Uterus (tissue), 4 donors: ENCODE measurements around the gene UST. TPM values are rescaled to one million over a fixed set of nuclear protein-coding genes. Genes with fewer than 3 reads are reported as not detected.
"Not testable (repeated sequence)": the region's sequence is repeated elsewhere in the genome, so short reads cannot be mapped to it uniquely, and the experiment has no call there.

ENCODE experiments used
- DNase-seq, 2 donors: peaks; one replicate each; pipeline ENCODE4 v3.0.0-alpha.2; 2019 to 2020
- H3K27ac ChIP-seq, 2 donors: fragments of 200-600 bp; sonication (generic); 1 replicate in 1 of 2; 2 replicates in 1 of 2; pipeline ENCODE4 v1.5.1; 2016 to 2018
- H3K27me3 ChIP-seq, 2 donors: fragments of 200-600 bp; sonication (generic); one replicate each; pipeline ENCODE4 v1.5.1; 2018 to 2019; ENCODE audit warnings: control low read depth in 1 of 2
- H3K36me3 ChIP-seq, 2 donors: fragments of 200-600 bp; sonication (generic); one replicate each; pipeline ENCODE4 v1.5.1; 2019; ENCODE audit warnings: control low read depth in 1 of 2
- H3K4me1 ChIP-seq, 2 donors: fragments of 200-600 bp; sonication (generic); one replicate each; pipeline ENCODE4 v1.5.1; 2018 to 2019; ENCODE audit warnings: control low read depth in 1 of 2
- H3K4me3 ChIP-seq, 2 donors: fragments of 200-600 bp; sonication (generic); 1 replicate in 1 of 2; 2 replicates in 1 of 2; pipeline ENCODE4 v1.5.1; 2018 to 2019; ENCODE audit warnings: mild to moderate bottlenecking in 1 of 2
- H3K9me3 ChIP-seq, 2 donors: fragments of 200-600 bp; sonication (generic); one replicate each; pipeline ENCODE4 v1.5.1; 2019; ENCODE audit warnings: control low read depth in 1 of 2
- POLR2A ChIP-seq, 2 donors: fragments of 450-650 bp; IDR thresholded peaks; one replicate each; pipeline ENCODE4 v1.6.1; 2016; ENCODE audit warnings: antibody characterized with exemption in 2 of 2, mild to moderate bottlenecking in 1 of 2, moderate library complexity in 1 of 2
- intact Hi-C: fragments of 100-400 bp; cut with DNase I; formaldehyde crosslinking; loops from one replicate; pipeline ENCODE4 v1.15.1; 2023; ENCODE audit warnings: low total_unique reads
- total RNA-seq, 4 donors: library from RNA; depleted of rRNA in 3 of 4; stranded (reverse); fragments of >200 nt in 3 of 4; gene quantifications; one replicate each; pipeline versions ENCODE4 v1.1.0 to v1.2.4, GENCODE V29; 2014 to 2023
- TF ChIP-seq, protein P1 (sequence below), 4 experiments: fragments of 200-600 bp in 2 of 4; fragments of 450-650 bp in 2 of 4; sonication (generic) in 2 of 4; IDR thresholded peaks; one replicate each; pipeline ENCODE4 v1.5.1; 2016 to 2019; ENCODE audit warnings: antibody characterized with exemption in 4 of 4, mild to moderate bottlenecking in 2 of 4, moderate library complexity in 1 of 4
- donor health status: DM: yes; HTN: yes; CAD: no.

UST gene
- total RNA-seq, 4 donors from 2014 or later = 6.1 to 23.2 (median 17.2) TPM

DNA sequence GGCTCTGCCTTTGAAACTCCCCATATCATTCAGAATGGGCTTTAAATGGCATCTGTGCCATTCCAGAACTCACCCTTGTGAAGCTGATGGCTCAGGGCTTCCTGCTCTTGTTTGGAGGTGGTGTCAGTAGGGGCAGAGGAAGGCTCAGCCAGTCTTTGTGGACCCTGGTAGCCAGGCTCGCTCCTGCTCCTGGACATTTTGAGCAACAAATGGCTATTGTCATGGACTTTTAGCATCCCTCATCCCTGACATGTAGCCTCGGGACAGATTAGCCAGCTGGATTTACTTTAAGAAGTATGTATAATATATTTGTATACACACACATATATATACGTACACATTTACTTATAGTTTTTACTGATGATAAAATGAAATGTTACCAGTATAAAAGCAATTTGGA, 104.1 kb downstream of the UST start:
- TF ChIP-seq, protein P1, sequence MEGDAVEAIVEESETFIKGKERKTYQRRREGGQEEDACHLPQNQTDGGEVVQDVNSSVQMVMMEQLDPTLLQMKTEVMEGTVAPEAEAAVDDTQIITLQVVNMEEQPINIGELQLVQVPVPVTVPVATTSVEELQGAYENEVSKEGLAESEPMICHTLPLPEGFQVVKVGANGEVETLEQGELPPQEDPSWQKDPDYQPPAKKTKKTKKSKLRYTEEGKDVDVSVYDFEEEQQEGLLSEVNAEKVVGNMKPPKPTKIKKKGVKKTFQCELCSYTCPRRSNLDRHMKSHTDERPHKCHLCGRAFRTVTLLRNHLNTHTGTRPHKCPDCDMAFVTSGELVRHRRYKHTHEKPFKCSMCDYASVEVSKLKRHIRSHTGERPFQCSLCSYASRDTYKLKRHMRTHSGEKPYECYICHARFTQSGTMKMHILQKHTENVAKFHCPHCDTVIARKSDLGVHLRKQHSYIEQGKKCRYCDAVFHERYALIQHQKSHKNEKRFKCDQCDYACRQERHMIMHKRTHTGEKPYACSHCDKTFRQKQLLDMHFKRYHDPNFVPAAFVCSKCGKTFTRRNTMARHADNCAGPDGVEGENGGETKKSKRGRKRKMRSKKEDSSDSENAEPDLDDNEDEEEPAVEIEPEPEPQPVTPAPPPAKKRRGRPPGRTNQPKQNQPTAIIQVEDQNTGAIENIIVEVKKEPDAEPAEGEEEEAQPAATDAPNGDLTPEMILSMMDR (IDR thresholded peaks at IDR 0.05) = no peak
- TF ChIP-seq POLR2A (IDR thresholded peaks at IDR 0.05) = no peak
- Histone ChIP-seq H3K27ac (no peak overlapping the region), H3K36me3 (no peaks in the 10 kb centered on the region)

DNA sequence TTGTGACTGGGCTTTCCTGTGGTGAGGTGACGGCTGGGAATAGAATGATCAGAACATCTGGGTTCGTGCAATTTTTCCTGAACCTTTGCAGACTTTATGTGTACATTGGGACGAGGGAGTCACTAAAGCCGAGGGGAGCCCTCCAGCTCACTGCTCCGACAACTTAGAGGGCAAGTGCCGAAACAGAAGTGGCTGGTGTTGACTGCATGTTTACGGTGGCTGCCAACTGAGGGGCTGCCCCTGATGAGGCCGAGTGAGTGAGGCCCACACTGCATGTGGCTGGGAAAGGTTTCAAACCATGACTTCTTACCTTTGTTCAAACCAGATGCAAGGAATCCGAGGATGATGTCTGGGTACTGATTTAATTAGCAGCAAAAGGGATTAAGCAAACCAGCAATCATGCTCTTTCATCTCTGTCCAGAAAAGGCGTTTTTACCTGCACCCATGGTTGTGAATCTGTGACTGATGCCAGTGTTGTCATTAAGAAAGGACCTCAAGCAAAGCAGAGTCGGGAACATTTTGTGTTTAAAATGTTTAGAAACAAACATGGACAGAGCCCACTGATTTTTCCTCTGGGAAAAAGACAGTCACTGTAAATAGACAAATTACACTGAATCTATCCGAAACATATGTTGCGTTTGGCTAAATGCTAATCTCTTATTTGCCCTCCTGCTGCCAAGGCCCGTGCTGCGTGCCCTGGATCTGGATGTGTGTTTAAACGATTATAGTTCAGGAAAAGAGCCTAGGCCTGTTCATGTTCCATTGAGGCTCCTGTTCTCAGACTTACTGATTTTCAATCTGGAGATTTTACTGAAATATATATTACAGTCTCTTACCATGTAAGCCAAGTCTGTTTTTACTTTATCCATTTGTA, 105.1 kb downstream of the UST start:
- no peak for DNase-seq
- Histone ChIP-seq H3K4me1 (no peaks in the 10 kb centered on the region), H3K4me3 (no peak overlapping the region), H3K27ac (no peak overlapping the region), H3K27me3 (no peaks in the 10 kb centered on the region), H3K36me3 (no peaks in the 10 kb centered on the region), H3K9me3 (no peaks in the 10 kb centered on the region)
- intact Hi-C loops = no loop called here
- TF ChIP-seq, protein P1 (IDR thresholded peaks at IDR 0.05) = no peak
- no peak for TF ChIP-seq POLR2A (IDR thresholded peaks at IDR 0.05)

More for the DNA sequence above, 104.1 kb downstream of the UST start:
- Histone ChIP-seq H3K9me3 (no peaks in the 10 kb centered on the region), H3K27me3 (no peaks in the 10 kb centered on the region), H3K4me3 (no peak overlapping the region), H3K4me1 (no peaks in the 10 kb centered on the region)
- no peak for DNase-seq
- intact Hi-C loops = no loop called here

DNA sequence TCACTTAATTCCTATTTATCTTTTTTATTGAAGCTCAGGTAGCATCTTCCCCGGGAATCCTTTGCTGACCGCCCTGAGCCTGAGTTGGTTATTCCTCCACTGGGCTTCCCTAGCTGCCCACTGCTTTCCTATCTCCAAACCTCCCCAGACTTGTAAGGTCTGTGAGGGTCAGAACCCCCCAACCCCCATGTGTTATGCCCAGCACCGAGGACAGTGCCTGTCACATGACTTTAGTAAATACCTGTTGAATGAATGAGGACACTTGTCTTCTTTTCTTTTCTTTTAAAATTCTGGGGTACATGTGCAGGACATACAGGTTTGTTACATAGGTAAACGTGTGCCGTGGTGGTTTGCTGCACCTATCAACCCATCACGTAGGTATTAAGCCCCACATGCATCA, 105.9 kb downstream of the UST start:
- H3K27ac ChIP-seq = no peak overlapping the region
- H3K4me1 ChIP-seq = no peaks in the 10 kb centered on the region
- no peaks in the 10 kb centered on the region for H3K9me3 ChIP-seq
- no peaks in the 10 kb centered on the region for H3K36me3 ChIP-seq
- DNase-seq = no peak
- no peak overlapping the region for H3K4me3 ChIP-seq
- H3K27me3 ChIP-seq = no peaks in the 10 kb centered on the region
- TF ChIP-seq POLR2A (IDR thresholded peaks at IDR 0.05) = no peak
- TF ChIP-seq, protein P1 (IDR thresholded peaks at IDR 0.05) = no peak
- intact Hi-C loops = no loop called here

DNA sequence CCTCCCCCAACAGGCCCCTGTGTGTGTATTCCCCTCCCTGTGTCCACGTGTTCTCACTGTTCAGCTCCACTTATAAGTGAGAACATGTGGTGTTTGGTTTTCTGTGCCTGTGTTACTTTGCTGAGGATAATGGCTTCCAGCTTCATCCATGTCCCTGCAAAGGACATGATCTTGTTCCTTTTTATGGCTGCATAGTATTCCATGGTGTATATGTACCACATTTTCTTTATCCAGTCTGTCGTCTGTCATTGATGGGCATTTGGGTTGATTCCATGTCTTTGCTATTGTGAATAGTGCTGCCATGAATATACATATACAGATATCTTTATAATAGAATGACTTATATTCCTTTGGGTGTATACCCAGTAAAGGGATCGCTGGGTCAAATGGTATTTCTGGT, 106.3 kb downstream of the UST start:
- H3K9me3 ChIP-seq, H3K27ac ChIP-seq, H3K27me3 ChIP-seq, H3K36me3 ChIP-seq, H3K4me1 ChIP-seq, DNase-seq, H3K4me3 ChIP-seq, intact Hi-C loops: not testable (repeated sequence)

DNA sequence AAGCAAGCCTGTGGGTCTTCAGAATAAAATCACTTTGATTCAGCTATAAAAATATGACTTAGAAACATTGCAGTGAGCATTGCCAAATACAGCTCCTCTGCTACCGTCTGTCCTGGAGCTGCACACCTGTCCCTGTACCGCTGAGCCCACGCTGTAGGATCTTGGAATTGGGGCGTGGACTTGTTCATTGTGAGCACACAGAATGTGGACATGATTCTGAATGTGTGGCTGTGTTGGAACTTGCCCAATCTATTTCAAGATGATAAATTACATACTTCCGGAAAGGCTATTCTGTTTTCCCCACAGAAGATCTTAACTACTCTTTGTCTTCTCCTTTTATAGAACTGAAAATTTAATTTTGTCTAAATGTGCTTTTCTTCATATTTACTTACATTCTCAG, 107.3 kb downstream of the UST start:
- no peaks in the 10 kb centered on the region for H3K9me3 ChIP-seq
- intact Hi-C loops = no loop called here
- TF ChIP-seq, protein P1 (IDR thresholded peaks at IDR 0.05) = no peak
- TF ChIP-seq POLR2A (IDR thresholded peaks at IDR 0.05) = no peak
- no peak for DNase-seq
- no peak overlapping the region for H3K4me3 ChIP-seq
- no peak overlapping the region for H3K27ac ChIP-seq
- no peaks in the 10 kb centered on the region for H3K27me3 ChIP-seq
- no peaks in the 10 kb centered on the region for H3K4me1 ChIP-seq
- H3K36me3 ChIP-seq = no peaks in the 10 kb centered on the region
